ENCODE measurements around the gene PGF.
"Not testable (repeated sequence)": the region's sequence is repeated elsewhere in the genome, so short reads cannot be mapped to it uniquely, and the experiment has no call there.

PGF gene

DNA sequence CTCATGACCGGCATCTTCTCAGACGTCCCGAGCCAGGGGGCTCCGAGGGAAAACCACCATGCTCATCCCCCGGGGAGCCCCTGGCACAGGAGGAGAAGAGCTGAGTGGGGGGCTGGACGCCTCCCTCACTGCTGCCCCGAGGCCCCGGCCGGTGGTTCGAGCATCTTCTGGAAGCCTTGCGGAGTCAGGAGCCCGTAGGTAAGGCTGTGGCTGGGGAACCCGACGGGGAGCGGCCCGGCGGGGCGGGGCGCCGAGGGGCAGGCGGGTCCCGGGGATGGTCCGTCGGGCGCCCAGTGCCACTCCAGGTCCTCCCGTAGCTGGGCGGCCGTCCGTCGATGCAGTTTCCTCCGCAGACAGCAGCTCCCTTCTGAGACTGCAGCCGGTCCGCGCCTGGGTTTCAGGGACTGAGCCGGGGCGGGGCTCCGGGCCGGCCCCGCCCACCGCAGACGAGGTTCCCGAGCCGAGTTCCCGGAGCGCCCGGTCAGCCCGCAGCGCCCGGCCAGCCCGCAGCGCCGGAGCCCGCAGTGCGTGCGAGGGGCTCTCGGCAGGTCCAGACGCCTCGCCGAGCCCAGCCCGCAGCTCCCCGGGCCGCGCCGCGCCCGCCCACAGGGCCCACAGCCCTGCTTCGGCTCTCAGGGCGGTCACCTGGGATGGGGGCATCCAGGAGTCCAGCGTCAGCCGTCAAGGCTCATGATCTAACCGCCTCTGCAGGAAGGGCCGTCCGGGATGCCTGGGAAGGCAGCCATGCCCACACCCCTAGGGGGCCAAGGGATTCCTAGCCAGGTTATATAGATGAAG is at the start of gene PGF:
Gene PGF (minus strand): TSS at position 369 of the 798 bp plus-strand sequence. CDS start 355 bp downstream, at position 14.
- TF ChIP-seq POLR2A (IDR thresholded peaks at IDR 0.05; ENCODE audit: low read depth, low read length): peak; percentile 89
- FAIRE-seq (no peak), DNase-seq (ENCODE audit: insufficient read length, low spot score) (no peak)

DNA sequence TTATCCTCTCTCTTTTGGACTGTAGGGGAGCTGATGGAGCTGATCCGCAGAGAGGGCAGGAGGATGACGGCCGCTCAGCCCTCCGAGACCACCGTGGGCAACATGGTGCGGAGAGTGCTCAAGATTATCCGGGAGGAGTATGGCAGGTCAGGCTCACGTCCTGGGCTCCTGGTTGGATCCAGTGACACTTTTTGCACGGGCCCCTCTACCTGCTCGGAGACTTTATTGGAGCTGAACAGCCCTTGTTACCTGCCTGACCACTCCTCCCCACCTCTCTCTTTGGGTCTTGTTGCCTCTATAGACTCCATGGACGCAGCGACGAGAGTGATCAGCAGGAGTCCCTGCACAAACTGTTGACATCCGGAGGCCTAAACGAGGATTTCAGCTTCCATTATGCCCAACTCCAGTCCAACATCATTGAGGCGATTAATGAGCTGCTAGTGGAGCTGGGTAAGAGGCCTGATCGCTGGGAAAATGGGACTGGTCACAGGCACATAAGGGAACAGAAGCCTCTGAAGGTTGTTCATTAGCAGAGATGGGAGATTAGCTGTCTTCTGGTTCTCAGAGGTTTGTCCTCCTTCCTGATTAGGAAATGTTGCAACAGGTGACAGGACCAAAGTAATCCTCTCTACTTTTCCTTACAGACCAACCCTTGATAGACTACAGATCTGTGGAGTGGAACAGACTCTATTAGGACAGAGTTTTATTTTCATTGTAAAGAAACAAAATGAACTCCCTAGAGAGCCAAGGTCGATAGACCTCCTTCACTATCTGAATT is 48.0 kb upstream of the PGF start:
- no peak for FAIRE-seq

DNA sequence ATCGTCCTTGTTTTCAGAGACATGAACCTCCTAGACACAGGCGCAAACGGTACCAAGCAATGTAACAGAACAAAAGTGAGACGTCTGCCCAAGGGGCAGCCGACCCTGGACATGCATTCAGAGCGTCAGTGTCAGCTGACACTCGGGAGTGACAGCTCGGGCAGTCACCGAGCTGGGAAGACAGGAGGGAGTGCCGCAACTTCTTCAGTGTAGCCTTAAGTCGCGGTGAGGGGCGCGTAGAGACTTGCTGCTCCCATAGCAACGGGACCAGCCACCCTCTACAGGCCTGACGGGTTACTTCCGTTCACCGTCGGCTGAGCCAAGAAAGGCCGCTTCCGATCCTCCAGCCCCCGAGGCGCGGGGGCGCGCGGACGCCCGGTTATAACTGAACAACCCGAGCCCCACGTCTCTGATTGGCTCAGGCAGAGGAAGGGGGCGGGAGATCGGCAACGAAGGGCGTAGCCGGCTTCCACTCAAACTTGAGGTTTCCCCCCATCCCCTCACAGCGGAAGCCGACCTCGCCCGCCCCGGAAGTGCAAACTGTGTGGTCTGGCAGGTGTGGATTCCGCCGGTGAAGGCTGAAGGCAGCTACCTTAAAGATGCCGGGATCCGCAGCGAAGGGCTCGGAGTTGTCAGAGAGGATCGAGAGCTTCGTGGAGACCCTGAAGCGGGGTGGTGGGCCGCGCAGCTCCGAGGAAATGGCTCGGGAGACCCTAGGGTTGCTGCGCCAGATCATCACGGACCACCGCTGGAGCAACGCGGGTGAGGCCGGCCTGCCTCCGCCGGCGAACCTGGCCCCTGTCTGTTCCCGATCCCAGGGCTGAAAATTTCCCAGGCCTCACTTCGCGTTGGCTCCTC is 47.2 kb upstream of the PGF start, which contains the start of gene EIF2B2:
Gene EIF2B2 (plus strand): TSS at position 530 of the 858 bp plus-strand sequence. CDS start 70 bp downstream, at position 600.
- FAIRE-seq (peak; percentile 78), DNase-seq (ENCODE audit: insufficient read length, low spot score) (peak; percentile 70)
- peak; percentile 53 for TF ChIP-seq POLR2A (IDR thresholded peaks at IDR 0.05; ENCODE audit: low read depth, low read length)

More for the DNA sequence above, 48.0 kb upstream of the PGF start:
- no peak for TF ChIP-seq POLR2A (IDR thresholded peaks at IDR 0.05; ENCODE audit: low read depth, low read length)
- DNase-seq (ENCODE audit: insufficient read length, low spot score): no peak

DNA sequence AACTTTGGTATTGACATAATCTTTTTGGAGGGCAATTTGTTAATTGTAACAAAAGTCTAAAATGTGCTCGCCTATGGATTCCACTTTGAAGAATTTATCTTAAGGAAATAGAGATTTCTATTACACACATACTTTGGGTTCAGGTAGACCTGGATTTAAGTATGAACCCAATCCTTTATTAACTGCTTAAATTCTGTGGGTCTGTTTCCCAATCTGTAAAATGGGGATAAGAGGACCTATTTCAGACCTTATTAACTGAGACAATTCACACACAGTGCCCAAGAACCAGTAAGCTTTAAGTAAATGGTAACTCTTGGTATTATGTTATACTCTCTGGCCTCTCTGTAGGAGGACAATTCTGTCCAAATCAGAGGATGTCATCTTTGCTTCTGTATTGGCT is 46.5 kb upstream of the PGF start:
- DNase-seq (ENCODE audit: insufficient read length, low spot score) (no peak), FAIRE-seq (no peak)

DNA sequence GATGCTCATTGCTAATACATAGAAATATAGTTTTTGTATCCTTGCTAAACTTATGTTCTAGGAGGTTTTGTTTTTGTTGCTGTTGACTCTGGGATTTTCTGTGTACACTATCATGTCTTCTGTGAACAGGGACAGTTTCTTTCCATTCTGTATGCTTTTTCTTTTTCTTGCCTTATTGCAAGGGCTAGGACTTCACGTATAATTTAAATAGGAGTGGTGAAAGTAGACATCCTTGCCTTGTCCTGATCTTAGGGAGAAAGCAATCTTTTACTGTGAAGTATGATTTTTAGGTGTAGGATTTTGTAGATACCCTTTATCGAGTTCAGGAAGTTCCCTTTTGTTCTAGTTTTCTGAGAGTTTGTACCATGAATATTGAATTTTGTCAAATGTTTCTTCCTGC is 45.9 kb upstream of the PGF start:
- TF ChIP-seq POLR2A (IDR thresholded peaks at IDR 0.05; ENCODE audit: low read depth, low read length): no peak
- DNase-seq (ENCODE audit: insufficient read length, low spot score) (no peak), FAIRE-seq (no peak)

More for the DNA sequence above, 46.5 kb upstream of the PGF start:
- TF ChIP-seq POLR2A (IDR thresholded peaks at IDR 0.05; ENCODE audit: low read depth, low read length): no peak

DNA sequence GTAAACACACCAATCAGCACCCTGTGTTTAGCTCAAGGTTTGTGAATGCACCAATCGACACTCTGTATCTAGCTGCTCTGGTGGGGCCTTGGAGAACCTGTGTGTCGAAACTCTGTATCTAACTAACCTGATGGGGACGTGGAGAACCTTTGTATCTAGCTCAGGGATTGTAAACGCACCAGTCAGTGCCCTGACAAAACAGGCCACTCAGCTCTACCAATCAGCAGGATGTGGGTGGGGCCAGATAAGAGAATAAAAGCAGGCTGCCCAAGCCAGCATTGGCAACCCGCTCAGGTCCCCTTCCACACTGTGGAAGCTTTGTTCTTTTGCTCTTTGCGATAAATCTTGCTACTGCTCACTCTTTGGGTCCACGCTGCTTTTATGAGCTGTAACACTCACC is 40.4 kb upstream of the PGF start:
- DNase-seq (ENCODE audit: insufficient read length, low spot score); FAIRE-seq: not testable (repeated sequence)

DNA sequence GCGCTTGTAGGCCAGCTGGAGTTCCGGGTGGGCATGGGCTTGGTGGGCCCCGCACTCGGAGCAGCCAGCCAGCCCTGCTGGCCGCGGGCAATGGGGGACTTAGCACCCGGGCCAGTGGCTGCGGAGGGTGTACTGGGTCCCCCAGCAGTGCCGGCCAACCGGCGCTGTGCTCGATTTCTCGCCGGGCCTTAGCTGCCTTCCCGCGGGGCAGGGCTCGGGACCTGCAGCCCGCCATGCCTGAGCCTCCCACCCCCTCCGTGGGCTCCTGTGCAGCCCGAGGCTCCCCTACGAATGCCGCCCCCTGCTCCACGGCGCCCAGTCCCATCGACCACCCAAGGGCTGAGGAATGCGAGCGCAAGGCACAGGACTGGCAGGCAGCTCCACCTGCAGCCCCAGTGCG is 38.8 kb upstream of the PGF start:
- DNase-seq (ENCODE audit: insufficient read length, low spot score); FAIRE-seq: not testable (repeated sequence)

DNA sequence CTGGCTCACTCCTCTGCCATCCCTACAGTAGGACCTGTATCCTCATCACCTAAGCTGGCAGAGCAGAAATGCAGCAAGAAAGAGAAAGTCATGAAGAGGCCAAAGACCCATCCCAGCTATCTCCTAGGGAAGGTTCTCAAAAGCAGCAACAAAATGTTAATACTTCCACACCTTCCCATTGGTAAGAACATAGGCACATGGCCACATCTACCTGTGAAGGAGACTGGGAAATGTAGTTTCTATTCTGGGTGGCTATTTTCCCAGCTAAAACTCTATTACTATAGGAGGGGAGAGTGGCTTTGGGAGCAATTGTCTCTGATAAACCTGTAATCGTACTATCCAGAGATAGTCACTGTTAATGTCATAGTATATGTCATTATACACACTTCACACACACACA is 33.6 kb upstream of the PGF start:
- no peak for FAIRE-seq
- no peak for DNase-seq (ENCODE audit: insufficient read length, low spot score)
- TF ChIP-seq POLR2A (IDR thresholded peaks at IDR 0.05; ENCODE audit: low read depth, low read length): no peak

DNA sequence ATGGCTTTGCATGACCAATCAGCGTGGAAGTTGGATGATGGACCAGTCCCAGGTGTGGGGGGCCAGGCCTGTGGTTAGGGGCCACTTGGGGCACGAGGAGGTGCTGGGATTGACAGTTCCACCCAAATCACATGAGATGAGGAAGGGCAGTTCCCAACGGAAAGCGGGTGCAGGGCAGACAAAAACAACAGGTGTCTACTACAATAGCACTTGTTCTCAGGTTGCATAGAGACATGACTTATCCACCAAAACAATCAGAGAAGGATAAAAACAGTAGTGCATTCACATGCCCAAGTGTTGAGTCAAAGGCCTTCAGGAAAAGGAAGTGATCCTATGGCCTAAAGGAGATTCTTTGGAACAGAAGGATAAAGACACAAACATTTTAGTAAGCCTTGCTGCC is 32.7 kb upstream of the PGF start:
- no peak for TF ChIP-seq POLR2A (IDR thresholded peaks at IDR 0.05; ENCODE audit: low read depth, low read length)
- FAIRE-seq: peak; percentile 88
- DNase-seq (ENCODE audit: insufficient read length, low spot score): peak; percentile 55

DNA sequence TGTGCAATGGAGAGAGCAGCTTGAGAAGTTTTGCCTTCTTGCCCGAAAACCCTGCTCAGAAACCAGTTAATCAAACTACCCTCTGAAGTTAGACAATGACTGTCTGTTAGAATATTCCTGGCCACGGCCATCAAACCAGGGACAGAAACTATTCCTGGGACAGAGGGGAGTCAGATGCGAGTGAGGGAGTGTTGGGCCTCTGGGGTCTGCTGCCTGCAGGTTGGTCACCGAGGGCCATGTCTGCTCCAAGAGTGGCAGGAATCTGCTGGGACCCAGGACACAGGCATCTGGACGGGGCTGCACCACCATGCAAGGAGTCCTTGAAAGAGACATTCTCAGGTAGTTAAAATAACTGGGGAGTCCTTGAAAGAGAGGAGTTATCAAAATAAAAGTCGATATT is 30.4 kb upstream of the PGF start:
- no peak for DNase-seq (ENCODE audit: insufficient read length, low spot score)
- no peak for FAIRE-seq
- no peak for TF ChIP-seq POLR2A (IDR thresholded peaks at IDR 0.05; ENCODE audit: low read depth, low read length)

DNA sequence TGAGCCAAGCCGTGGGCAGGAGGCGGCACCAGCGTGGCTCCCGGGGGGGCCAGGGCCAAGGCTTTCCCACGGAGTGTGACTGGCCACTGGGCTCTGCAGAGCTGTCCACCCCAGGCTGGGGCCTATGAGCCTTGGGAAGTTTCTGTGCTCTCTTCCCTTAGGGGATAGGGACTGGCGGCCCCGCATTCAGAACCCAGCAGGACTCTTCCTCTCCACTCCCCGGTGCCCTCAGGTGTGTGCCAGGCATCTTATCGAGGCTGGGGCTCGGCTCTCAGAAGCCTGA is 29.6 kb upstream of the PGF start:
- FAIRE-seq (no peak), DNase-seq (ENCODE audit: insufficient read length, low spot score) (no peak)
- no peak for TF ChIP-seq POLR2A (IDR thresholded peaks at IDR 0.05; ENCODE audit: low read depth, low read length)

DNA sequence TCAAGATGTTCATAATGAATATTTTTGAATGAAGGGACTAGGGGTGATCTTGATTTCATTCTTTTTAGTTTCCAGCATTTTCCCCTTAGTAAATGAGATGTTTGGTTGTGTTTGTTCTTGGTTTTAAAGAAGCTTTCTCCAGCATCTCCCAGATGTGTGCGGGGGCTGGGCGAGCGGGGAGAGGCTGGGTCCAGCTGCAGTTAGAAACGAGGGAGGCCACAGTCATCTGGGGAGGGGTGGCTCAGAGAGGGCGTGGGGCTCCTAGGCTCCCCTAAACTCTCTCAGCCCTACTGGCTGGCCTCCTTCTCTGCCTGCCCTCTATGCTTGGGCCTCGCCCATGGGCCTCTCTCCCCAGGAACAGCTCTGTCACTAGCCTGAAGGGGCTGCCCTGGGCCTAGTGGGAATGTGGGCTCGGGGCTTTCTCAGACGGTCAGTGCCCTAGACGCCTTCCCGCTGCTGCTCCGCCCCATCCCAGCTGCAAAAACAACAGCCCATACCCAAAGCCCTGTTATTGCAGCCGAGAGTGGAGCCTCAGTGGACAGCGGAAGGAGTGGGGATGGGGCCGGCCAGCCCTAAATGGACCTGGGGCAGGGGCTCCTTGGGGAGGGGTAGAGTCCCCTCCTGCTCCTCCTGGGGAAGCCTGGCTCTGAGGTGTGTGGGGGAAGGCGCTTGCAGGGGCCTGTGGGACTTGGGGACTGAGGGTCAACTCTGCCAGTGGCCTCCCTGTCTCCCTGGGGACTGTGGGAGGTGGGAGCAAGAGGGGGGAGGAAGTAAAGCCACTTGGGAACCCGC is 29.0 kb upstream of the PGF start:
- FAIRE-seq: no peak
- no peak for TF ChIP-seq POLR2A (IDR thresholded peaks at IDR 0.05; ENCODE audit: low read depth, low read length)
- no peak for DNase-seq (ENCODE audit: insufficient read length, low spot score)

DNA sequence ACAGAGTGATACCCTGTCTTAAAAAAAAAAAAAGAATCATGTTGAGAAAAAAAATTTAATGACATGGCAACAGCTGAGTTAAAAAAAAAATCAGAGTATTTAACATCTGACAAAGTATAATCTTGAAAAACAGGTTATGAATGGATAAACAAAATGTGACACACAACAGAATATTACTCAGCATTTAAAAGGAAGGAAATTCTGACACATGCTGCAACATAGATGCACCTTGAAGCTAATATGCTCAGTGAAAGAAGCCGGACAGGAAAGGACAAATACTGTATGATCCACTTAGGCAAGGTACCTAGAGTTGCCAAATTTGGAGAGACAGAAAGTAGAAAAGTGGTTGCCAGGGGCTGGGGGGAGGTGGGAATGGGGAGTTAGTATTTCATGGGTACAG is 27.9 kb upstream of the PGF start:
- FAIRE-seq (no peak), DNase-seq (ENCODE audit: insufficient read length, low spot score) (no peak)
- no peak for TF ChIP-seq POLR2A (IDR thresholded peaks at IDR 0.05; ENCODE audit: low read depth, low read length)
